Measurements from ENCODE around the gene HPRT1. TPM values are rescaled to one million over a fixed set of nuclear protein-coding genes. Genes with fewer than 3 reads are reported as not detected.
"Not testable (repeated sequence)": the region's sequence is repeated elsewhere in the genome, so short reads cannot be mapped to it uniquely, and the experiment has no call there.

HPRT1 gene
- polyA plus RNA-seq, 1 donor from 2014 or later, result 53.0 TPM

GRCh38 chrX:134459683-134460004 lies 321 bp upstream of the HPRT1 start:
- Mint-ChIP-seq H3K4me3 (peak overlapping the region; percentile 85 to 97 (median 94)), H3K27me3 (no peaks in the 10 kb centered on the region), H3K36me3 (no peaks in the 10 kb centered on the region), H3K4me1 (peaks cover 4 to 13% (median 10%) of the 10 kb centered on the region in 3 donors), H3K9me3 (no peaks in the 10 kb centered on the region), H3K27ac (peak overlapping the region; percentile 50 to 97 (median 76))

GRCh38 chrX:134460862-134461220 lies 876 bp downstream of the HPRT1 start:
- Mint-ChIP-seq H3K36me3 (no peaks in the 10 kb centered on the region), H3K27ac (peak overlapping the region in 1 of 3 donors; percentile 85), H3K4me1 (peaks cover 4 to 13% (median 10%) of the 10 kb centered on the region in 3 donors), H3K9me3 (no peaks in the 10 kb centered on the region), H3K4me3 (peak overlapping the region; percentile 85 to 97 (median 94)), H3K27me3 (no peaks in the 10 kb centered on the region)

- no peaks in the 10 kb centered on the region for H3K27me3 Mint-ChIP-seq
- no peaks in the 10 kb centered on the region for H3K36me3 Mint-ChIP-seq
- peak overlapping the region in 3 of 4 donors; percentile 93 to 97 (median 96) for H3K4me3 Mint-ChIP-seq
- H3K27ac Mint-ChIP-seq, result no peak overlapping the region
- no peaks in the 10 kb centered on the region for H3K9me3 Mint-ChIP-seq
- H3K4me1 Mint-ChIP-seq, result peaks cover 4 to 13% (median 10%) of the 10 kb centered on the region in 3 donors
These were observed 1.5 kb downstream of the HPRT1 start for GRCh38 chrX:134461437-134461836.

GRCh38 chrX:134462927-134463326 lies 3.0 kb downstream of the HPRT1 start:
- no peaks in the 10 kb centered on the region for H3K9me3 Mint-ChIP-seq
- H3K27ac Mint-ChIP-seq, result no peak overlapping the region
- peaks cover 0 to 8% (median 5%) of the 10 kb centered on the region in 3 donors for H3K4me1 Mint-ChIP-seq
- H3K4me3 Mint-ChIP-seq, result no peak overlapping the region
- no peaks in the 10 kb centered on the region for H3K27me3 Mint-ChIP-seq
- no peaks in the 10 kb centered on the region for H3K36me3 Mint-ChIP-seq

- not testable (repeated sequence) for H3K36me3 Mint-ChIP-seq, H3K9me3 Mint-ChIP-seq, H3K27me3 Mint-ChIP-seq, H3K4me1 Mint-ChIP-seq, H3K4me3 Mint-ChIP-seq, H3K27ac Mint-ChIP-seq
These were observed 4.5 kb downstream of the HPRT1 start for GRCh38 chrX:134464453-134464852.

GRCh38 chrX:134469486-134469885 lies 9.5 kb downstream of the HPRT1 start:
- H3K27me3 Mint-ChIP-seq, result no peaks in the 10 kb centered on the region
- H3K36me3 Mint-ChIP-seq, result no peaks in the 10 kb centered on the region
- H3K4me3 Mint-ChIP-seq, result no peak overlapping the region
- no peak overlapping the region for H3K27ac Mint-ChIP-seq
- H3K4me1 Mint-ChIP-seq, result no peaks in the 10 kb centered on the region
- no peaks in the 10 kb centered on the region for H3K9me3 Mint-ChIP-seq

GRCh38 chrX:134470013-134470412 lies 10.0 kb downstream of the HPRT1 start:
- Mint-ChIP-seq H3K27ac (no peak overlapping the region), H3K4me3 (no peak overlapping the region), H3K27me3 (no peaks in the 10 kb centered on the region), H3K36me3 (no peaks in the 10 kb centered on the region), H3K4me1 (no peaks in the 10 kb centered on the region), H3K9me3 (no peaks in the 10 kb centered on the region)

- no peaks in the 10 kb centered on the region for H3K9me3 Mint-ChIP-seq
- no peaks in the 10 kb centered on the region for H3K4me1 Mint-ChIP-seq
- no peaks in the 10 kb centered on the region for H3K27me3 Mint-ChIP-seq
- no peak overlapping the region for H3K4me3 Mint-ChIP-seq
- no peaks in the 10 kb centered on the region for H3K36me3 Mint-ChIP-seq
- no peak overlapping the region for H3K27ac Mint-ChIP-seq
These were observed 12.1 kb downstream of the HPRT1 start for GRCh38 chrX:134472041-134472440.

- Mint-ChIP-seq H3K4me3 (no peak overlapping the region), H3K4me1 (no peaks in the 10 kb centered on the region), H3K27ac (no peak overlapping the region), H3K36me3 (no peaks in the 10 kb centered on the region), H3K9me3 (no peaks in the 10 kb centered on the region), H3K27me3 (no peaks in the 10 kb centered on the region)
These were observed 16.3 kb downstream of the HPRT1 start for GRCh38 chrX:134476284-134476683.

- Mint-ChIP-seq H3K9me3 (no peaks in the 10 kb centered on the region), H3K4me1 (no peaks in the 10 kb centered on the region), H3K36me3 (no peaks in the 10 kb centered on the region), H3K27me3 (no peaks in the 10 kb centered on the region), H3K27ac (no peak overlapping the region), H3K4me3 (no peak overlapping the region)
These were observed 18.4 kb downstream of the HPRT1 start for GRCh38 chrX:134478374-134478773.

GRCh38 chrX:134480061-134480460 lies 20.1 kb downstream of the HPRT1 start:
- Mint-ChIP-seq H3K4me3 (no peak overlapping the region), H3K27me3 (no peaks in the 10 kb centered on the region), H3K9me3 (no peaks in the 10 kb centered on the region)

GRCh38 chrX:134481339-134481738 lies 21.4 kb downstream of the HPRT1 start:
- Mint-ChIP-seq H3K4me1 (peaks cover 0 to 2% (median 0%) of the 10 kb centered on the region in 3 donors), H3K4me3 (no peak overlapping the region), H3K27ac (no peak overlapping the region), H3K27me3 (peaks cover 4% of the 10 kb centered on the region), H3K36me3 (no peaks in the 10 kb centered on the region), H3K9me3 (no peaks in the 10 kb centered on the region)

More at GRCh38 chrX:134480061-134480460, 20.1 kb downstream of the HPRT1 start:
- no peaks in the 10 kb centered on the region for H3K36me3 Mint-ChIP-seq
- peaks cover 0 to 2% (median 0%) of the 10 kb centered on the region in 3 donors for H3K4me1 Mint-ChIP-seq
- H3K27ac Mint-ChIP-seq, result no peak overlapping the region

GRCh38 chrX:134482371-134482770 lies 22.4 kb downstream of the HPRT1 start:
- no peak overlapping the region for H3K27ac Mint-ChIP-seq
- H3K9me3 Mint-ChIP-seq, result no peaks in the 10 kb centered on the region

GRCh38 chrX:134484039-134484438 lies 24.1 kb downstream of the HPRT1 start:
- no peak overlapping the region for H3K27ac Mint-ChIP-seq
- H3K4me1 Mint-ChIP-seq, result peaks cover 0 to 2% (median 0%) of the 10 kb centered on the region in 3 donors
- H3K36me3 Mint-ChIP-seq, result peaks cover 2% of the 10 kb centered on the region
- no peaks in the 10 kb centered on the region for H3K9me3 Mint-ChIP-seq
- no peak overlapping the region for H3K4me3 Mint-ChIP-seq
- H3K27me3 Mint-ChIP-seq, result peaks cover 4% of the 10 kb centered on the region

More at GRCh38 chrX:134482371-134482770, 22.4 kb downstream of the HPRT1 start:
- H3K4me3 Mint-ChIP-seq, result no peak overlapping the region
- H3K36me3 Mint-ChIP-seq, result no peaks in the 10 kb centered on the region
- peaks cover 4% of the 10 kb centered on the region for H3K27me3 Mint-ChIP-seq
- peaks cover 0 to 2% (median 0%) of the 10 kb centered on the region in 3 donors for H3K4me1 Mint-ChIP-seq

GRCh38 chrX:134501941-134502340 lies 42.0 kb downstream of the HPRT1 start:
- Mint-ChIP-seq H3K9me3 (peaks cover 0 to 4% (median 1%) of the 10 kb centered on the region in 3 donors), H3K27me3 (peaks cover 1% of the 10 kb centered on the region), H3K36me3 (no peaks in the 10 kb centered on the region), H3K27ac (no peak overlapping the region), H3K4me1 (no peaks in the 10 kb centered on the region), H3K4me3 (no peak overlapping the region)

- peaks cover 1% of the 10 kb centered on the region for H3K27me3 Mint-ChIP-seq
- H3K9me3 Mint-ChIP-seq, result peaks cover 0 to 4% (median 1%) of the 10 kb centered on the region in 3 donors
- H3K27ac Mint-ChIP-seq, result no peak overlapping the region
- no peak overlapping the region for H3K4me3 Mint-ChIP-seq
- no peaks in the 10 kb centered on the region for H3K4me1 Mint-ChIP-seq
- H3K36me3 Mint-ChIP-seq, result no peaks in the 10 kb centered on the region
These were observed 42.7 kb downstream of the HPRT1 start for GRCh38 chrX:134502686-134503085.

GRCh38 chrX:134512566-134512965 lies 52.6 kb downstream of the HPRT1 start:
- peaks cover 0 to 3% (median 0%) of the 10 kb centered on the region in 3 donors for H3K9me3 Mint-ChIP-seq
- H3K4me1 Mint-ChIP-seq, result no peaks in the 10 kb centered on the region
- H3K27ac Mint-ChIP-seq, result peak overlapping the region in 1 of 3 donors; percentile 47
- H3K27me3 Mint-ChIP-seq, result no peaks in the 10 kb centered on the region
- H3K4me3 Mint-ChIP-seq, result peak overlapping the region in 1 of 4 donors; percentile 39
- H3K36me3 Mint-ChIP-seq, result peaks cover 1% of the 10 kb centered on the region
